SHP77 treated with DMSO at 0.1 percent for 48 hours (cell line): ENCODE data around the gene MED27.
"Not testable (repeated sequence)": the region's sequence is repeated elsewhere in the genome, so short reads cannot be mapped to it uniquely, and the experiment has no call there.

Experiments
- DNase-seq: peaks from one replicate; lab custom pipeline; 2025; lab: John Stamatoyannopoulos, UW

MED27 gene

GRCh38 chr9:132075853-132076252, 3.8 kb downstream of the MED27 start:
- no peak for DNase-seq

GRCh38 chr9:132074736-132075135, 4.9 kb downstream of the MED27 start:
- DNase-seq = no peak

- no peak for DNase-seq
These were observed 7.7 kb downstream of the MED27 start for GRCh38 chr9:132071847-132072507.

GRCh38 chr9:132069046-132069898, 10.4 kb downstream of the MED27 start:
- no peak for DNase-seq

GRCh38 chr9:132068605-132069004, 11.1 kb downstream of the MED27 start:
- no peak for DNase-seq

- no peak for DNase-seq
These were observed 13.2 kb downstream of the MED27 start for GRCh38 chr9:132066511-132066910.

- no peak for DNase-seq
These were observed 13.6 kb downstream of the MED27 start for GRCh38 chr9:132066057-132066456.

- no peak for DNase-seq
These were observed 16.4 kb downstream of the MED27 start for GRCh38 chr9:132063281-132063680.

GRCh38 chr9:132062806-132063205, 16.9 kb downstream of the MED27 start:
- no peak for DNase-seq

GRCh38 chr9:132061526-132061925, 18.1 kb downstream of the MED27 start:
- no peak for DNase-seq

- DNase-seq = no peak
These were observed 20.3 kb downstream of the MED27 start for GRCh38 chr9:132059361-132059760.

- not testable (repeated sequence) for DNase-seq
These were observed 21.4 kb downstream of the MED27 start for GRCh38 chr9:132058226-132058625.

- no peak for DNase-seq
These were observed 22.7 kb downstream of the MED27 start for GRCh38 chr9:132056717-132057560.

GRCh38 chr9:132055756-132056155, 23.9 kb downstream of the MED27 start:
- DNase-seq = no peak

- no peak for DNase-seq
These were observed 25.6 kb downstream of the MED27 start for GRCh38 chr9:132054024-132054423.

- DNase-seq = no peak
These were observed 29.8 kb downstream of the MED27 start for GRCh38 chr9:132049900-132050299.

- DNase-seq = no peak
These were observed 30.3 kb downstream of the MED27 start for GRCh38 chr9:132049323-132049882.

- no peak for DNase-seq
These were observed 31.5 kb downstream of the MED27 start for GRCh38 chr9:132048201-132048600.

GRCh38 chr9:132046456-132046855, 33.2 kb downstream of the MED27 start:
- DNase-seq = peak; percentile 40

GRCh38 chr9:132044176-132044875, 35.3 kb downstream of the MED27 start:
- no peak for DNase-seq

GRCh38 chr9:132043708-132044107, 36.0 kb downstream of the MED27 start:
- no peak for DNase-seq

- peak; percentile 19 for DNase-seq
These were observed 37.3 kb downstream of the MED27 start for GRCh38 chr9:132042324-132042723.
